Measurements from ENCODE around the gene ATP5PF. TPM values are rescaled to one million over a fixed set of nuclear protein-coding genes. Genes with fewer than 3 reads are reported as not detected.
"Not testable (repeated sequence)": the region's sequence is repeated elsewhere in the genome, so short reads cannot be mapped to it uniquely, and the experiment has no call there.

Gene ATP5PF
- total and polyA plus RNA-seq, 2 donors: 128 to 337 TPM

DNA sequence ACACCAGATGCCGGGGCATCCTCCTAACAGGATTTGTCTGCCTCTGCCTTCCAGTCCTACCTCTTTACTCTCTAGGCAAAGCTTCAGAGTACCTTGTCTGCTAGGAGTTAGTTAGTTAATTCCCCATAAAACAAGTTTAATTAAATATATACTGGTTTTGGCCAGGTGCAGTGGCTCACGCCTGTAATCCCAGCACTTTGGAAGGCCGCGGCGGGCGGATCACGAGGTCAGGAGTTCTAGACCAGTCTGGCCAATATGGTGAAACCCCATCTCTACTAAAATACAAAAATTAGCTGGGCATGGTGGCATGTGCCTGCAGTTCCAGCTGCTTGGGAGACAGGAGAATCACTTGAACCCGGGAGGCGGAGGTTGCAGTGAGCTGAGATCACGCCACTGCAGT, 20.6 kb downstream of the ATP5PF start:
- not testable (repeated sequence) for H3K27me3 ChIP-seq (ENCODE audit: control insufficient read depth in 2 of 2, insufficient read depth in 1 of 2, low read length in 1 of 2); H3K4me1 ChIP-seq (ENCODE audit: control insufficient read depth in 2 of 2, insufficient read depth in 2 of 2, low read length in 2 of 2); H3K36me3 ChIP-seq (ENCODE audit: control insufficient read depth in 2 of 2, insufficient read depth in 2 of 2, low read length in 1 of 2); H3K4me3 ChIP-seq (ENCODE audit: low read length in 2 of 2); DNase-seq (ENCODE audit: low read depth in 6 of 9, low spot score in 9 of 9); H3K27ac ChIP-seq (ENCODE audit: low read depth in 1 of 2, low read length in 1 of 2); H3K9me3 ChIP-seq (ENCODE audit: control insufficient read depth in 2 of 2, insufficient read depth in 1 of 2, low read length in 1 of 2)
- 98% methylated on average over 10 of the region's 10 CpGs for WGBS

DNA sequence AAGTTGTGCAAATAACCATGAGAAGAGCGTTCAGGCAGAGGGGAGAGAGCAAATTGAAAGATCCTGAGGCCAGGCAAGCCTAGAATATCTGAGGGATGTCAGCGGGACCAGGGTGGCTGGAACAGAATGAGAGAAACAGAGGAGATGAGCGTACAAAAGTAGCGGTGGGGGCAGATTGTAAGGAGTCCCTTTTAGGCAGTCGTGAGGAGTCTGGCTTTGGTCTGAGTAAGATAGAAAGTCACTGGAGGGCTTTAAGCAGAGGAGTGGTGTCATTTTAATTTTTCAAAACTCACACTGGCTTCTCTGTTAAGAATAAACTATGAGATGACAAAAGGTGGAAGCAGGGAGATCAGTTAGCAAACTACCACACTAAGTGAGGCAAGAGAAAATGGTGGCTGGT, 24.2 kb downstream of the ATP5PF start:
- no peak overlapping the region for H3K4me3 ChIP-seq (ENCODE audit: low read length in 2 of 2)

DNA sequence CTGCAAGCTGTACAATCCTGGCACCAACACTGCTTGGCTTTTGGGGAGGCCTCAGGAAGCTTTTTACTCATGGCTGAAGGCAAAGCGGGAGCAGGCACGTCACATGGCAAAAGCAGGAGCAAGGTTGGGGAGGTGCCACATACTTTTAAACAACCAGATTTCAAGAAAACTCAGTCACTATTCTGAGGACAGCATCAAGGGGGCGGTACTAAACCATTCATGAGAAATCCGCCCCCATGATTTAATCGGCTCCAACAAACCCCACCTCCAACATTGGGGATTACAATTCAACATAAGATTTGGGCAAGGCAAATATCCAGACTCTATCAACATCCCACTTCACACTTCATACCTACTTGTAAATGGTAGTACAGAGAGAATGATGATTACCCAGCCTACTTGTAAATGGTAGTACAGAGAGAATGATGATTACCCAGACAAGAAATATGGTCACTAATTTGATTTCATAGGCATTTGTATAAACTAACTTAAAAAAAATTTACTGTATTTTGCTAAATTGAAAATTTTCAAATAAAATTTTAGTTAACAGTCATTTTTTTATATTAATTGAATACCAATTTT, 24.9 kb downstream of the ATP5PF start:
- no peaks in the 10 kb centered on the region for H3K4me1 ChIP-seq (ENCODE audit: control insufficient read depth in 2 of 2, insufficient read depth in 2 of 2, low read length in 2 of 2)
- no peaks in the 10 kb centered on the region for H3K27me3 ChIP-seq (ENCODE audit: control insufficient read depth in 2 of 2, insufficient read depth in 1 of 2, low read length in 1 of 2)
- H3K27ac ChIP-seq (ENCODE audit: low read depth in 1 of 2, low read length in 1 of 2): no peak overlapping the region
- H3K4me3 ChIP-seq (ENCODE audit: low read length in 2 of 2): no peak overlapping the region
- DNase-seq (ENCODE audit: low read depth in 6 of 9, low spot score in 9 of 9): no peak
- peaks cover 0 to 3% of the 10 kb centered on the region in 2 donors for H3K36me3 ChIP-seq (ENCODE audit: control insufficient read depth in 2 of 2, insufficient read depth in 2 of 2, low read length in 1 of 2)
- no peaks in the 10 kb centered on the region for H3K9me3 ChIP-seq (ENCODE audit: control insufficient read depth in 2 of 2, insufficient read depth in 1 of 2, low read length in 1 of 2)
- WGBS: 96% methylated on average over 5 of the region's 5 CpGs

More for the DNA sequence above, 24.2 kb downstream of the ATP5PF start:
- Histone ChIP-seq H3K9me3 (ENCODE audit: control insufficient read depth in 2 of 2, insufficient read depth in 1 of 2, low read length in 1 of 2) (no peaks in the 10 kb centered on the region), H3K27me3 (ENCODE audit: control insufficient read depth in 2 of 2, insufficient read depth in 1 of 2, low read length in 1 of 2) (no peaks in the 10 kb centered on the region), H3K4me1 (ENCODE audit: control insufficient read depth in 2 of 2, insufficient read depth in 2 of 2, low read length in 2 of 2) (no peaks in the 10 kb centered on the region), H3K36me3 (ENCODE audit: control insufficient read depth in 2 of 2, insufficient read depth in 2 of 2, low read length in 1 of 2) (peaks cover 0 to 3% of the 10 kb centered on the region in 2 donors), H3K27ac (ENCODE audit: low read depth in 1 of 2, low read length in 1 of 2) (no peak overlapping the region)
- 98% methylated on average over 5 of the region's 5 CpGs for WGBS
- DNase-seq (ENCODE audit: low read depth in 6 of 9, low spot score in 9 of 9): no peak

DNA sequence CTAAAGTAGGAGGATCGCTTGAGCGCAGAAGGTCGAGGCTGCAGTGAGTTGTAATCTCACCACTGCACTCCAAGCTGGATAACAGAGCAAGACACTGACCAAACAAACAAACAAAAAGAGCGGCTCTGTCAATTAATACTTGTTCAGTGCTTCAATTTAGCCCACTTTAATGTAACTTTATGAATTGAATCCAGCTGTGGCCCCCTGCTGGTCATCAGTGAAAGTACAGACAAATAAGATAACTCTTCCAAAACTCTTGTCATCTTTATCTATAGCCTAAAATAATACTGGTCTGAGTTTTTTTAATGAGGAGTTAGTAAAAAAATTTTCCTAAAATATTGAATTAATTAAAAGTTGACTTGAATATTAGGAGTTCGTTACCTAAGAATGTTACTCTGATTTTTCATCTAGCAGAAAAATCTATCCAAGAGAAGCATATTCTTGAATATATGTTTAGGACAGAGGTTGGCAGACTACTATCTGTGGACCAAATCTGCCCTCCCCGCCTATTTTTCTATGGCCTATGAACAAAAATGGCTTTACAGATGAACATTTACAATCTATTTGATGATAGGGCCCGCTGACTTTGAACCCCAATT, 26.1 kb downstream of the ATP5PF start:
- Histone ChIP-seq H3K4me3 (ENCODE audit: low read length in 2 of 2) (no peak overlapping the region), H3K9me3 (ENCODE audit: control insufficient read depth in 2 of 2, insufficient read depth in 1 of 2, low read length in 1 of 2) (no peaks in the 10 kb centered on the region), H3K4me1 (ENCODE audit: control insufficient read depth in 2 of 2, insufficient read depth in 2 of 2, low read length in 2 of 2) (no peaks in the 10 kb centered on the region), H3K27ac (ENCODE audit: low read depth in 1 of 2, low read length in 1 of 2) (no peak overlapping the region), H3K36me3 (ENCODE audit: control insufficient read depth in 2 of 2, insufficient read depth in 2 of 2, low read length in 1 of 2) (peaks cover 0 to 3% of the 10 kb centered on the region in 2 donors), H3K27me3 (ENCODE audit: control insufficient read depth in 2 of 2, insufficient read depth in 1 of 2, low read length in 1 of 2) (no peaks in the 10 kb centered on the region)
- 79% methylated on average over 7 of the region's 7 CpGs for WGBS
- DNase-seq (ENCODE audit: low read depth in 6 of 9, low spot score in 9 of 9): peak in 8 of 9 donors; percentile 3 to 48 (median 14)

DNA sequence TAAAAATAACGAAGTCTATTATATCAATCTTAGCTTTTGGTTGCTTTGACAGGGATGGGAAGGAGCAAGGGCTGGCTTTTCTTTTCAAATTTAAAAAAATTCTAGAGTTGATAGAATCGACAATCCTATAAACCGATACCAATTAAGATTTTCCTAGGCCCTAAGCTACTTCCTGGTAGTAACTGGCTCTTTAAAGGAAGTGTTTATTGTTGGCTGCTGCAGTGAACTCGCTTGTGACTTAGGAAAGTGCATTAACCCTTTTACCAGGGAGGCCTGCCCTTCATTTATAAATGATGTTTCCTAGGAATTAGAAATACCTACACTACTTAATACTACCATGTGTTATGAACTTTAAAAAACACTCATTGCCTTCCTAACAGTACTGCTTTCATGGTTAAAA, 33.2 kb downstream of the ATP5PF start:
- no peak overlapping the region for H3K4me3 ChIP-seq (ENCODE audit: low read length in 2 of 2)

DNA sequence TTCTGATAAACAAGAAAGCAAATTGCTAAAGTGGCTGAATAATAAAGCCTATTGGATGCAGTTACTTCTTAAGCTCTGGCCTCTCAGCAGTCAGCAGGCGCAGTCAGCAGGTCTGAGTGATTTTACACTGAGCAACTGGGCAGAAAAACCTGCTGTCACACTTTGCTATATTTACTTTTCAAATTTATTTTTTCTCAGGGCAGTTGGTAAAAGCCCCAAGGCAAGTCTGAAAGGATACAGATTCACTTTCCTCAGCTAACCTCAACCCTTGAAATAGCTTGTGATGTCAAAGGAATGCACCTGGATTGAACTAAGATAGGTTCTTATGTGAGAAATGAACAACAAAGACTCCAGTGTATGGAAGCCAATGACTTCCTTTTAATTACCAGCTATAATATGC, 34.0 kb downstream of the ATP5PF start:
- Histone ChIP-seq H3K9me3 (ENCODE audit: control insufficient read depth in 2 of 2, insufficient read depth in 1 of 2, low read length in 1 of 2) (peaks cover 0 to 4% of the 10 kb centered on the region in 2 donors), H3K36me3 (ENCODE audit: control insufficient read depth in 2 of 2, insufficient read depth in 2 of 2, low read length in 1 of 2) (no peaks in the 10 kb centered on the region), H3K27ac (ENCODE audit: low read depth in 1 of 2, low read length in 1 of 2) (no peak overlapping the region), H3K4me1 (ENCODE audit: control insufficient read depth in 2 of 2, insufficient read depth in 2 of 2, low read length in 2 of 2) (no peaks in the 10 kb centered on the region), H3K4me3 (ENCODE audit: low read length in 2 of 2) (no peak overlapping the region), H3K27me3 (ENCODE audit: control insufficient read depth in 2 of 2, insufficient read depth in 1 of 2, low read length in 1 of 2) (no peaks in the 10 kb centered on the region)
- no peak for DNase-seq (ENCODE audit: low read depth in 6 of 9, low spot score in 9 of 9)
- 97% methylated on average over 1 of the region's 1 CpG for WGBS

More for the DNA sequence above, 33.2 kb downstream of the ATP5PF start:
- Histone ChIP-seq H3K9me3 (ENCODE audit: control insufficient read depth in 2 of 2, insufficient read depth in 1 of 2, low read length in 1 of 2) (no peaks in the 10 kb centered on the region), H3K4me1 (ENCODE audit: control insufficient read depth in 2 of 2, insufficient read depth in 2 of 2, low read length in 2 of 2) (no peaks in the 10 kb centered on the region), H3K27ac (ENCODE audit: low read depth in 1 of 2, low read length in 1 of 2) (no peak overlapping the region), H3K36me3 (ENCODE audit: control insufficient read depth in 2 of 2, insufficient read depth in 2 of 2, low read length in 1 of 2) (no peaks in the 10 kb centered on the region), H3K27me3 (ENCODE audit: control insufficient read depth in 2 of 2, insufficient read depth in 1 of 2, low read length in 1 of 2) (no peaks in the 10 kb centered on the region)
- no peak for DNase-seq (ENCODE audit: low read depth in 6 of 9, low spot score in 9 of 9)
- WGBS: 92% methylated on average over 4 of the region's 4 CpGs

DNA sequence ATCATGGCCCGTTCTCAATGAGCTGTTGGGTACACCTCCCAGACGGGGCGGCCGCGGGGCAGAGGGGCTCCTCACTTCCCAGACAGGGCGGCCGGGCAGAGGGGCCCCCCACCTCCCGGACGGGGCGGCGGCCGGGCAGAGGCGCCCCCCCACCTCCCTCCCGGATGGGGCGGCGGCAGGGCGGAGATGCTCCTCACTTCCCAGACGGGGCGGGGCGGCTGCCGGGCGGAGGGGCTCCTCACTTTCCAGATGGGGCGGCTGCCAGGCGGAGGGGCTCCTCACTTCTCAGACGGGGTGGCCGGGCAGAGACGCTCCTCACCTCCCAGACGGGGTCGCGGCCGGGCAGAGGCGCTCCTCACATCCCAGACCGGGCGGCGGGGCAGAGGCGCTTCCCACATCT, 39.2 kb downstream of the ATP5PF start:
- H3K4me1 ChIP-seq (ENCODE audit: control insufficient read depth in 2 of 2, insufficient read depth in 2 of 2, low read length in 2 of 2); H3K36me3 ChIP-seq (ENCODE audit: control insufficient read depth in 2 of 2, insufficient read depth in 2 of 2, low read length in 1 of 2); H3K4me3 ChIP-seq (ENCODE audit: low read length in 2 of 2); H3K27me3 ChIP-seq (ENCODE audit: control insufficient read depth in 2 of 2, insufficient read depth in 1 of 2, low read length in 1 of 2); DNase-seq (ENCODE audit: low read depth in 6 of 9, low spot score in 9 of 9); H3K27ac ChIP-seq (ENCODE audit: low read depth in 1 of 2, low read length in 1 of 2); H3K9me3 ChIP-seq (ENCODE audit: control insufficient read depth in 2 of 2, insufficient read depth in 1 of 2, low read length in 1 of 2): not testable (repeated sequence)
- WGBS: 92% methylated on average over 35 of the region's 36 CpGs

DNA sequence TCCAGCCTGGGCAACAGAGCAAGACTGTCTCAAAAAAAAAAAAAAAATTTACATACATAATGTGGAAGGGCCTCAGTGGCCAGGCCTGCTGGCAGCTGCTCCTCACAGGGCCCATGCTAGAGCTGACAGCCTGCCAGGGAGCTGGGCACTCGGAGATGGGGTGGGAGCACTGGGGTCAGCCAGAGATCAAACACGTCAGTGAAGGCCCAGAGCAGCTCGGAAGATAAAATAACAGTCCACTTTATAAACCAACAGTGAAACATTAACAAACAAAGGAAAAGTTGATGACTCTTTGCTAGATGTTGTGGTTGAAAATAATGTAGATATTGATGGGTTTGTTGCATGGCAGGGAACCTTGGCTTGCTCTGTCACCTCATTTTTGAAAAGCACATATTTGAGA, 42.7 kb downstream of the ATP5PF start:
- no peak overlapping the region for H3K27ac ChIP-seq (ENCODE audit: low read depth in 1 of 2, low read length in 1 of 2)
- no peak for DNase-seq (ENCODE audit: low read depth in 6 of 9, low spot score in 9 of 9)

DNA sequence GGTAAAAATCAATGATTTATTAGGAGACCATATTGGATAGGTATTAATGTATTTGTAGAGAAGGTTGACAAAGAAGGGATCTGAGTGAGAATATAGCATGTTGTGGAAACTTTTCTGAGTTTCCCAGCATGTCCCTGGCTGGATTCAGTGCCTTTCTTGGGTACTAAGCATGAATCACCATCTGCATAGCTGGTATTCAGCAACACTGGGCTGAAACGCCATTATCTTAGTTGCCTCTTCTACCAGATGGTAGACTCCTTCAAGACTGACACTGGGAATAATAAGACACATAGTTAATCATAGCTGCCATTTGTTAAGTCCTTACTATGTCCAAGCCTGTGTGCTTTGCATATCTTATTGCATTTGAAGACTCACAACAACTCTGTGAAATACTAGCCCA, 45.5 kb downstream of the ATP5PF start:
- H3K4me3 ChIP-seq (ENCODE audit: low read length in 2 of 2): no peak overlapping the region
- H3K27me3 ChIP-seq (ENCODE audit: control insufficient read depth in 2 of 2, insufficient read depth in 1 of 2, low read length in 1 of 2): no peaks in the 10 kb centered on the region
- no peak for DNase-seq (ENCODE audit: low read depth in 6 of 9, low spot score in 9 of 9)
- 93% methylated on average over 1 of the region's 1 CpG for WGBS
- H3K27ac ChIP-seq (ENCODE audit: low read depth in 1 of 2, low read length in 1 of 2): no peak overlapping the region
- no peaks in the 10 kb centered on the region for H3K9me3 ChIP-seq (ENCODE audit: control insufficient read depth in 2 of 2, insufficient read depth in 1 of 2, low read length in 1 of 2)
- H3K36me3 ChIP-seq (ENCODE audit: control insufficient read depth in 2 of 2, insufficient read depth in 2 of 2, low read length in 1 of 2): no peaks in the 10 kb centered on the region
- H3K4me1 ChIP-seq (ENCODE audit: control insufficient read depth in 2 of 2, insufficient read depth in 2 of 2, low read length in 2 of 2): no peaks in the 10 kb centered on the region

More for the DNA sequence above, 42.7 kb downstream of the ATP5PF start:
- no peaks in the 10 kb centered on the region for H3K4me1 ChIP-seq (ENCODE audit: control insufficient read depth in 2 of 2, insufficient read depth in 2 of 2, low read length in 2 of 2)
- no peak overlapping the region for H3K4me3 ChIP-seq (ENCODE audit: low read length in 2 of 2)
- H3K9me3 ChIP-seq (ENCODE audit: control insufficient read depth in 2 of 2, insufficient read depth in 1 of 2, low read length in 1 of 2): peaks cover 0 to 4% of the 10 kb centered on the region in 2 donors
- no peaks in the 10 kb centered on the region for H3K27me3 ChIP-seq (ENCODE audit: control insufficient read depth in 2 of 2, insufficient read depth in 1 of 2, low read length in 1 of 2)
- WGBS: 93% methylated on average over 3 of the region's 3 CpGs
- H3K36me3 ChIP-seq (ENCODE audit: control insufficient read depth in 2 of 2, insufficient read depth in 2 of 2, low read length in 1 of 2): no peaks in the 10 kb centered on the region
